Posterior cingulate gyrus (tissue), 11 donors: ENCODE data around the gene CDH18.

Experiments
- DNase-seq, 10 donors: peaks; one replicate each; pipeline versions ENCODE4 v3.0.0 to v3.0.0-alpha.2; 2020 to 2021; ENCODE audit warnings: mixed read lengths in 3 of 10
- intact Hi-C: fragments of 100-400 bp; cut with DNase I; formaldehyde crosslinking; loops from one replicate; pipeline ENCODE4 v1.15.1; 2023

The CDH18 gene

GRCh38 chr5:19940192-19940591, 47.8 kb downstream of the CDH18 start:
- DNase-seq, result no peak
- intact Hi-C loops, result no loop called here

- no peak for DNase-seq
Observed at GRCh38 chr5:19930451-19930850, 57.5 kb downstream of the CDH18 start.

GRCh38 chr5:19928562-19929421, 59.2 kb downstream of the CDH18 start:
- DNase-seq, result no peak
- intact Hi-C loops, result no loop called here

More at GRCh38 chr5:19930451-19930850, 57.5 kb downstream of the CDH18 start:
- intact Hi-C loops, result no loop called here

- intact Hi-C loops, result no loop called here
- peak in 2 of 10 donors; percentile 25 to 53 for DNase-seq
Observed at GRCh38 chr5:19927919-19928318, 60.1 kb downstream of the CDH18 start.

GRCh38 chr5:19927170-19927569, 60.8 kb downstream of the CDH18 start:
- no peak for DNase-seq
- intact Hi-C loops, result no loop called here

GRCh38 chr5:19923742-19924141, 64.3 kb downstream of the CDH18 start:
- no peak for DNase-seq
- intact Hi-C loops, result no loop called here

- intact Hi-C loops, result no loop called here
- no peak for DNase-seq
Observed at GRCh38 chr5:19920761-19921160, 67.2 kb downstream of the CDH18 start.

GRCh38 chr5:19918780-19919179, 69.2 kb downstream of the CDH18 start:
- DNase-seq, result no peak
- intact Hi-C loops, result no loop called here

- intact Hi-C loops, result no loop called here
- no peak for DNase-seq
Observed at GRCh38 chr5:19917588-19918122, 70.3 kb downstream of the CDH18 start.

GRCh38 chr5:19910136-19910535, 77.9 kb downstream of the CDH18 start:
- no peak for DNase-seq
- intact Hi-C loops, result no loop called here

- intact Hi-C loops, result no loop called here
- DNase-seq, result no peak
Observed at GRCh38 chr5:19904766-19905165, 83.2 kb downstream of the CDH18 start.

GRCh38 chr5:19903611-19904010, 84.4 kb downstream of the CDH18 start:
- no peak for DNase-seq
- intact Hi-C loops, result no loop called here

GRCh38 chr5:19902316-19902934, 85.6 kb downstream of the CDH18 start:
- no peak for DNase-seq
- intact Hi-C loops, result no loop called here

GRCh38 chr5:19900269-19900668, 87.7 kb downstream of the CDH18 start:
- intact Hi-C loops, result no loop called here
- DNase-seq, result no peak

- no peak for DNase-seq
- intact Hi-C loops, result no loop called here
Observed at GRCh38 chr5:19891658-19892057, 96.3 kb downstream of the CDH18 start.

GRCh38 chr5:19886123-19886917, 101.7 kb downstream of the CDH18 start:
- no peak for DNase-seq
- intact Hi-C loops, result no loop called here

- intact Hi-C loops, result no loop called here
Observed at GRCh38 chr5:19885040-19885824, 102.8 kb downstream of the CDH18 start.

GRCh38 chr5:19880859-19881436, 107.1 kb downstream of the CDH18 start:
- no peak for DNase-seq
- intact Hi-C loops, result no loop called here

More at GRCh38 chr5:19885040-19885824, 102.8 kb downstream of the CDH18 start:
- no peak for DNase-seq

GRCh38 chr5:19880458-19880857, 107.5 kb downstream of the CDH18 start:
- no peak for DNase-seq
- intact Hi-C loops, result no loop called here

GRCh38 chr5:19874811-19875210, 113.2 kb downstream of the CDH18 start:
- DNase-seq, result no peak
- intact Hi-C loops, result no loop called here
